HG03135 (cell line): ENCODE measurements around the gene LYAR.
A peak's percentile ranks its signal among the peaks of the same experiment; 100 is the strongest.
"Not testable (repeated sequence)": the region's sequence is repeated elsewhere in the genome, so short reads cannot be mapped to it uniquely, and the experiment has no call there.

Experiments used
- ATAC-seq: cut with Tn5 transposase; IDR thresholded peaks from one replicate; pipeline ENCODE4 v1.9.1; 2021; ENCODE audit warnings: mild to moderate bottlenecking, moderate library complexity; ENCODE audit not compliant: unreplicated experiment

Gene LYAR

DNA sequence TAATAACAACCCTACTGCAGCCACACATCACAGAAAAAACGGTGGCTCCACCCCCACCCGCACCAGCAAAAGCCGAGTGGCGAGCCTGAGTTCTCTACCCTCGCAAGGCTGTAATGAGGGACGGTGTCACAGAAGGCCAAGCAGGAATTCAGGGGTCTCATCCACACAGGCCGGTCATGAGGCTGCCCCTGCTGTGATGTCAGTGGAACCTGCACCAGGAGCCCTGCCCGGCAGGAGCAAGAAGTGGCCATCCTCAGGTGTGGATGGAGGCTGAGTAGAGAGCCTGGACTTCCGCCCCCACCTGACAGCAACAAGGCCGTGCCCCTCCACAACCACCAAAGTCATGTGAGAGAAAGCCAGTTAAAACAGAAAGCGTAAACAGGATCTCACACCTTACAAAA lies 20.6 kb downstream of the LYAR start:
- ATAC-seq = no peak

GRCh38 chr4:4268776-4269175 lies 21.2 kb downstream of the LYAR start:
- no peak for ATAC-seq

DNA sequence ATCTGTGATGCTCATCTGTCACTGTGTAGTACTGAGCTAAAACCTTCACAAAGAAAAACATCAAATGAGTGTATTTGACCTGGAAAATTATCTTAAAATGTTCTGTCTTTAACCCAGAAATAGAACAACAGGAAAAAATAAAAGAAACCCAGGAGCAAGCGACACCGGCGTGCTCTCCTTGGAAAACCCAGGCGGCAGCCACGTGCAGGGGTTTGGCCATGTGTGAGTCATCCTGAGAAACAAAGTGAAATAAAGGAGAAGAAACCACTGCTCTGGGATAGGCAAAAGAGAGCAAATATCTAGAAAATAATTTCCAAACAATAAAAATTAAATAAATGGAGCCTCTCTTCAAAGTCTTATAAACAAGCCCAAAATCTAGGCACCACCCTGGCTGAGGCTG lies 22.0 kb downstream of the LYAR start:
- ATAC-seq = no peak

DNA sequence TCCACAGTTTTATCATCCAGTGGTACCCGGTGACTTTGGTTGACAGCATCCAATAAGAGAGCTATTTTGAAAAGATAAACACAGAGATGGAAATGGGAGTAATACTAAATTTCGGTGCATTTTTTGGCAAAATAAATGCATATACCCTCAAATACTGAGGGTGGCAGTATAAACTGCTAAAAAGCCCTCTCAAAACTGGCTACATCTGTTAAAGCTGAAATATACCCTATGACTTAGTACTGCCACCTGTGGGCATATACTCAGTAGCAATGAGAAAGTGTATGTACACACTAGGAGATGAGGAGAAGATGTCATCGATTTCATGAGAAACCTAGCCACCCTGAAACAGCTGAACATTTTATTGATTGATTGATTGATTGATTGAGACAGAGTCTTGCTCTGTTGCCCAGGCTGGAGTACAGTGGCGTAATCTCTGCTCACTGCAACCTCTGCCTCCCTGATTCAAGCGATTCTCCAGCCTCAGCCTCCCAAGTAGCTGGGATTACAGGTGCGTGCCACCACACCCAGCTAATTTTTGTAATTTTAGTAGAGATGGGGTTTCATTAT lies 29.7 kb downstream of the LYAR start:
- ATAC-seq = peak; percentile 69

DNA sequence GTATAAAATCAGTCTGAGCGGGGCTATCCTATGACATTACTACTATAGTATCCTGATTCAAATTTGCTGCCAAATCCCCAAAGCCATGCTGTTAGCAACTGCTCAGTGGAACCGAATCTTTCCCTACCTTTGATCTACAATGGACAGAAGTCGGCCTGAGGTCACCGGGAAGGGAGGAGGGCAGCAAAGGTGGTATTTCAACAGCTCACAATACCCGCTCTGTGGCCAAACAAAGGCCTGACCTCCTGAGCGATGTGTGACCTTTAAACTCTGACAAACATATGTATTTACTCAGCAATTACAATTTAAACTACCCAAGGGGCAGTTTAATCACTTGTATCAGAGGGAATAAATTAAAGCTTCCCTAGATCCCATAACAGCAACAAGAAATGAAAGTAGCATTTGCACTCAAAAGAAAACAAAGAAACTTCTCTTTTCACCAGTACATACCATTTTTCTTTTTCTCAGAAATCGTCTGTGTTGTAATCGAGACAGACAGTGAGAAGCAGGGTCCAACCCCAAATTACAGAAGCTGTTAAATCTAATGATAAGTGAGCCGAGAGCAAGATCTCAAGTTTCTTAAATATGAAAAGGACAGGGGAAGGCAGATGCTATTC lies 30.4 kb downstream of the LYAR start:
- ATAC-seq = no peak

GRCh38 chr4:4257705-4258104 lies 32.2 kb downstream of the LYAR start:
- ATAC-seq = not testable (repeated sequence)

GRCh38 chr4:4256799-4257198 lies 33.2 kb downstream of the LYAR start:
- no peak for ATAC-seq

GRCh38 chr4:4254666-4255065 lies 35.3 kb downstream of the LYAR start:
- ATAC-seq = no peak

- no peak for ATAC-seq
Measured at GRCh38 chr4:4254199-4254598, 35.8 kb downstream of the LYAR start.

GRCh38 chr4:4249866-4250265 lies 40.1 kb downstream of the LYAR start:
- ATAC-seq = no peak

DNA sequence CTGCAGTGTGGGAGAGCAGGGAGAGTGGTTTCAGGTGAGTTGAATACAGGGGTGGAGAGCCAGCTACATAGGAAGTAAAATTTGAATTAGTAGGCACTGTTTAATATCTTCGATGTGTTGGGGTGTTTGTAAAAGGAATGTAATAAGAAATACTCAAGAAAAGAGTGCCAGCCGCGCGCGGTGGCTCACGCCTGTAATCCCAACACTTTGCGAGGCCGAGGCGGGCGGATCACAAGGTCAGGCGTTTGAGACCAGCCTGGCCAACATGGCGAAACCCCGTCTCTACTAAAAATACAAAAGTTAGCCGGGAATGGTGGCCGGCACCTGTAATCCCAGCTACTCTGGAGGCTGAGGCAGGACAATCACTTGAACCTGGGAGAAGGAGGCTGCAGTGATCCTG lies 40.6 kb downstream of the LYAR start:
- ATAC-seq = not testable (repeated sequence)

DNA sequence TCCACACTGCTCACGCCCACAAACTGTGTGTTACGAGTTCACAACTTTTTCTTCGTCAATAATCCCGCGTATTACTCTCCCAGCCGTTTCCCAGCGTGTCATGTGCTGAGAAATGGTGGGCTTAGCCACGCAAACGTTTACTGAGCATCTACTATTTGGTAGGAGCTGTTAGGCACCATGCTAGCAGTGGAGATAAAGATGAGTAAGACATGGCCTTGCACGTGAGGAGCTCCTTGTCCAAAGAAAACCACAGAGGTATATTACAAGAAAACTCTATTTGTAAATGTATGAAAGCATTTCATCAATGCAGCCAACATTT lies 41.1 kb downstream of the LYAR start:
- no peak for ATAC-seq

- peak; percentile 97 for ATAC-seq
Measured at GRCh38 chr4:4248029-4248884, 41.7 kb downstream of the LYAR start, which contains the start of gene TMEM128. TSS of gene TMEM128 (minus strand) at chr4:4248223. CDS start at chr4:4248202, 21 bp downstream.

- ATAC-seq = peak; percentile 2
Measured at GRCh38 chr4:4247696-4248028, 42.3 kb downstream of the LYAR start.

GRCh38 chr4:4245172-4245571 lies 44.8 kb downstream of the LYAR start:
- no peak for ATAC-seq

DNA sequence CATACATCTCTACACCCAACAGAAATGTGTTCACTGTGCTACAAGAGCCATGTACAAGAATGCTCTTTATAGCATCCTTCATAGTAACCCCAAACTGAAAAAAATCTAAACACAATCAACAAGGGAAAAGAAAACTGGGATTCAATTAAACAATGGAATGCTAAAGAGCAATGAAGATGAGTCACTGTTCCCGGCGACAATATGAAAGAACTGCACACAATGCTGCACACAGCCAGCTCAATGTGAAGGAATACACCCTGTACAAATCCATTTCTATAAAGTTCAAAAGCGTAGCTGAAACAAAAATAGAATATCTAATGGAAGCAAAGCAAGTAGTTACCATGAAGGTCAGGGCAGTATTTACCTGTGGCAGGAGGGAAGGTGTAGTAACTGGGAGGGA lies 50.4 kb downstream of the LYAR start:
- ATAC-seq = not testable (repeated sequence)

DNA sequence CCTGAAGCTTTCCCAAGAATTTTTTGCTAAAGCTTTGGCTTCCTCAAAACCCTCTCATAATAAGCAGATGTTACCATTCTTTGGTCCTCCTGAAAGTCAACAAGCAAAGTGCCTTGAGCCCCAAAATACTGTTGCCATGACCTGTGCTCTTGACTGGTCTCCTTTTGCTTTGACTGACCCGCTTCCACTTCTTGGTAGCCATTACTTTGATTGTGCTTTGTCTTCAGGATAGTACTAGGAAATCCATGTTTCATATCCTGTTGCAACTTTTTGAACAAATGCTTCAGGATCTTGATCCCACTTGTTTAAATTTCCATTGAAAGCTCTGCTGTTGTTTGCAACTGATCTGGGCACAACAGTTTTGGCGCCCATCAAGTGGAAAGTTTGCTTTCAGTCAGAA lies 56.3 kb downstream of the LYAR start:
- ATAC-seq = no peak

- no peak for ATAC-seq
Measured at GRCh38 chr4:4228356-4228668, 61.6 kb downstream of the LYAR start.

DNA sequence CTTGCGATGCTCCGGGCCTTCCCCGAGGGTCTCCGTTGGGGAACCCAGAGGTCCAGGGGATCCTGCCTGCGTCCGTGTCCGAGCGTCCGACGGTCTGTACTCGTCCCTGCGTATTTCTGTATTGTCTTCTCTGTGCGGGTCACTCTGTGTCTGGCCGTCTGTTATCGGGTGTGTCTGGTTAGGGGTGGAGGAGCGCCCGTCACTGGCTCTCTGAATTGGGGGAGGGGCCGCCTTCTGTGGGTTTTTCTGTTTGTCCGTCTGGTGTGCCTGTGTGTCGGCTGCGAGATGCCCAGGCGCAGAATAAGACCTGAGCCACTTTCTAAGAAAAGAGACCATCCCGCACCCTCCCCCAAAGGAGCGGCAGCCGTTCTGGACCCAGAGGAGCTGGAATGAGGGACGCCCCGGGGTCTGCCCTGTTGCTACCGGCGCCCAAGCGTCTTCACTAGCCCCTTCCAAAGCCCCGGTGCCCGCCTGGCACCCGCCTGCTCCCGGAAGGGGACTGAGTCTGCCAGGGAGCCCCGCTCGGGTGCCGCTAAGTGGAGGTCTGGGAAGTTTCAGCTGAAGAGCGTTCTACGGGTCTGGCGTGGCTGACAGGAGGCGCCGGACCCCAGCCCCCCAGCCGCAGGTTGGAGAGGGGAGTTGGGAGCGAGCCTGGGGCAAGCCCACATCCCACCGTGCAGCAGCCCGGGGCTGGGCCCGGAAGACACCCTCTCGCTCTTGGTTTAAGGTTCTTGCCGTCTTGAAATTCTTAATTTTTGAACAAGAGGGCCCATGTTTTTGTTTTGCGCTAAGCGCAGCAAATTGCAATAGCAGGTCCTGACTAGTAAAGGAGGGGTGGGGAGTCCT lies 62.2 kb downstream of the LYAR start:
- ATAC-seq = no peak

DNA sequence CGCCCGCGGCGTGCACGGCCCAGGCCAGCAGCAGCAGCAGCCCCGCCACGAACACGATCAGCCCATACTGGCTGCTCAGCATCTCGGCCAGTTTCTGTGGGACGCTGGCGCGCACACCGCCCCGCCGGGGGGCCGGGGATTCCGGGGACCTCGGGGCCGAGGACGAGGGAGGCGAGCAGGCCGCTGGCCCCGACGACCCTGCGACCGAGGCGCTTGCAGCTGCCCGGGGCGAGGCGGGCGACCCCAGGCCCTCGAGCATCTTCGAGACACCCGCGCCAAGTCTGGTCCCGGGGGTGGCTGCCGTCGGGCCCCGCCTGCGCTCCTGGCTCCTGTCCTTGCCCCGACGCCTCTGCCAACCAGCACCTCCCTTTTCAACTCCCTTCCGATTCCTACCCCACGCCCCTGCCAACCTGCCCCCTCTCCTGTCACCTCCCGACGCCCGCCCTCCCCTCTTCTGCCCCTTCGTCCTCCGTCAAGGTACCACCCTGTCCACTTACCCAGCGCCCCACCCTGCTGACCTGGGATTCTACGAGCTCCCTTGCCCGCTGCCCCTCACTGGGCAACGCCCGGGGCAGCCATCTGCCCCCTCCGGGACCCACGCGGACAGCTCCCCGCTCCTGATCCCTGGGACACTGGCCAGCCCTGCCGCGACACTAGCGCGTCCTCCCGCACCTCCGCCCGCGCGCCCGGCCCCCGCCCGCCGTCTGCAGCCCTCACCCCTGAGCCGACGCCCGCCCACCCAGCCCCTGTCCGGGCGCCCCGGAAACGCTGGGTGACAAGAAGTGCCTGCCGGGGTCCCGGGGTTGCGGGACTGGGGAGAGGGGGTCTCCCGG lies 63.1 kb downstream of the LYAR start, which contains the start of gene OTOP1:
OTOP1 (minus strand) TSS at position 324 of the 833 bp plus-strand sequence; CDS start at position 259, 65 bp downstream.
- ATAC-seq = no peak
